HG02943 (cell line): ENCODE results near the gene DNAJC13.

Experiments used
- ATAC-seq: cut with Tn5 transposase; IDR thresholded peaks from one replicate; pipeline ENCODE4 v1.9.1; 2021; ENCODE audit warnings: mild to moderate bottlenecking, low read depth, moderate library complexity; ENCODE audit not compliant: unreplicated experiment

The DNAJC13 gene

GRCh38 chr3:132457286-132457685 lies 40.0 kb downstream of the DNAJC13 start:
- no peak for ATAC-seq

DNA sequence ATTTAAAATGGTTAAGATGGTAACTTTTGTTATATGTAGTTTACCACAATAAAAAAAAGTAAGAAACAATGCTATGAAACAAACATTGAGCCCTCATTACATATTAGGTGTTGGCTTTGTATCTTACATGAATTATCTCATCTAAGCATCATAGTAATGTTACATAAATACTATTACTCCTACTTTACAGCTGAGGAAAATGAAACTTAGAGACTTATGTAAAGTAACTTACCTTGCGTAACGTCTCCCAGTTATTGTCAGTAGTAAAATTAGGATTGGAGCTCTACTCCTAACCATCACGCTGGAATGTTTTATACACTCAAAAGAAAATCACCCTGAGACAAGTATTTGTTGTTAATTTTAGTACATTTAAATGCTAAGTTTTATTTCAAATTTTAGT lies 42.2 kb downstream of the DNAJC13 start:
- no peak for ATAC-seq

GRCh38 chr3:132461544-132461943 lies 44.2 kb downstream of the DNAJC13 start:
- no peak for ATAC-seq

GRCh38 chr3:132464066-132464465 lies 46.8 kb downstream of the DNAJC13 start:
- no peak for ATAC-seq

DNA sequence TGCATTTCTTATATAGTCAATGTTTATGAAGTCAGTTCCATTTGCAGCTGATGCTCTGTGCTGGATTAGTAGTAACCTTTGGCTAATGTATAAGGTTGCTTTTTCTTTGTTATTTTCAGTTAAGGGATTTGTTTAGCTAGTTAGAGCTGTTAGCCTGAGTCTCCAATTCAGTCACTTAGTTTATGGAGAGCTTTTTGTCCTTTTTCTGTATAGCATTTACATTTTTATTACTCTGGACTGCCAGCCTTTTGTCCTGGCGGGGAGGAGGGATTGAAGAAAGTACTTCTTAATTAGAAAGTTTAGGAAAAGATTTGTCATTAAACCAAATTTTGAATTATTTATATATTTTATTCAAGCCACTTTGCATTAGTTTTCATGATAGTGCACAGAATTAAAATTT lies 52.0 kb downstream of the DNAJC13 start:
- ATAC-seq, result no peak

- ATAC-seq, result no peak
Observed at GRCh38 chr3:132486099-132486498, 68.8 kb downstream of the DNAJC13 start.

GRCh38 chr3:132488151-132488550 lies 70.8 kb downstream of the DNAJC13 start:
- ATAC-seq, result no peak

DNA sequence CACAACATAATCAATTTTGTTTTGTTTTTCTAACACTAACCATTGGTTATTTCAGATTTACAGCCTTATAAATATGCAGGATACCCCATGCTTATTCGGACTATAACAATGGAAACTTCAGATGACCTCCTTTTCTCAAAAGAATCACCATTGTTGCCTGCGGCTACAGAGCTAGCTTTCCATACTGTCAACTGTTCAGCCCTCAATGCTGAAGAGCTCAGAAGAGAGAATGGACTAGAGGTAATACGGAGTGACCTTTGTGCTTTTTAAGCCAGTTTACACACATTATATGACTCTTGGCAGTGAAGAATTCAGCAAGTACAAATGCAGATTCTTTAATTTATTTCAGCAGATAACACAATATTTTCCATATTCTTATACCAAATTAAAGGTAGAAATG lies 81.8 kb downstream of the DNAJC13 start:
- ATAC-seq, result no peak

- ATAC-seq, result no peak
Observed at GRCh38 chr3:132503559-132503958, 86.3 kb downstream of the DNAJC13 start.

DNA sequence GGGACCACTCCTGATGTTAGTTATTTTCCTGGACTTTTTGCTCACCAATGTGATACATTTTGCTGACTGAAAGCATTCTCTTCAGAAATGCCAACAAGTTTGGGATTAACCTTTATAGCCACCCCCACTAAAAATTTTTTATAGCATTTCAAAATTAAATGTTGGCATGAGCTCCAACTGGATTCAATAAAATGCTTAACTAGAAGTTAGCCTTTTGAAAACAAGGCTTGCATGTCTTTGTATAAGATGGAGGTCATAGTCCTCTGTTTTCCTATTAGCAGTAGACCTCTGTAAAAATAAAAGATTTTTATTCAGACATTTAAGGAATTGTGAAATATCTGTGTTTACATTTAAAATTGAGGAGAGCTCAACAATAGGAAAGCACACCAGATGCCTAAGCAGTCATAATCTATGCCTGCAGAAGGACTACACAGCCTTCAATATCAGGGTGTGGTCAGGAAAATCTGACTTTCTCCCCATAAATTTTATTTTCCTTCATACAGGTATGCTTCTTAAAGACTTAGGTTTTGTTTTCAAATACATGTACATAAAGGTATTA lies 87.2 kb downstream of the DNAJC13 start:
- no peak for ATAC-seq

GRCh38 chr3:132507657-132508056 lies 90.4 kb downstream of the DNAJC13 start:
- ATAC-seq, result no peak

- no peak for ATAC-seq
Observed at GRCh38 chr3:132509096-132509495, 91.8 kb downstream of the DNAJC13 start.

DNA sequence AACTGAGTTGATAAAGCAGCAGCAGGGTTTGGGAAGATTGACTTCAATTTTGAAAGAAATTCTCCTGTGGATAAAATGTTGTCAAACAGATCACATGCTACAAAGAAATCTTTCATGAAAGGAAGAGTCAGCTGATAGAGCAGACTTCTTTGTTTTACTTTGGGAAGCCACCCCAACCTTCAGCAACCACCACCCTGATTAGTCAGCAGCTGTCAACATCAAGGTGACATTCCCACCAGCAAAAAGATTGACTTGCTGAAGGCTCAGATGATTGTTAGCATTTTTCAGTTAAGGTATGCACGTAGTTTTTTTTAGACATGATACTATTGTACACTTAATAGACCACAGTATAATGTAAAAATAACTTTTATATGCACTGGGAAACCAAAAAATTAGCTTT lies 92.2 kb downstream of the DNAJC13 start:
- ATAC-seq, result no peak

GRCh38 chr3:132513057-132513456 lies 95.8 kb downstream of the DNAJC13 start:
- ATAC-seq, result no peak

- no peak for ATAC-seq
Observed at GRCh38 chr3:132517311-132517710, 100.0 kb downstream of the DNAJC13 start.

DNA sequence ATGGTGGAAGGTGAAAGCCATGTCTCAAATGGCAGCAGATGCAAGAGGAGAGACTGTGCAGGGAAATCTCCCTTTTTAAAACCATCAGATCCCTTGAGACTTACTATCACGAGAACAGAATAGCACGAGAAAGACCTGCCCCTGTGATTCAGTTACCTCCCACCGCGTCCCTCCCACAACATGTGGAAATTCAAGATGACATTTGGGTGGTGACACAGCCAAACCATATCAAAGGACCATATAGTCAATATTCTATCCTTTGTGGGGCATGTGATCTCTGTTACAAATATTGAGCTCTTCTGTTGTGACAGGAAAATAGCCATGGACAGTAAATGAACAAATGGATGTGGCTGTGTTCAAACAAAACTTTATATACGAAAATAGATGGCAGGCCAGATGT lies 102.6 kb downstream of the DNAJC13 start:
- ATAC-seq, result no peak

DNA sequence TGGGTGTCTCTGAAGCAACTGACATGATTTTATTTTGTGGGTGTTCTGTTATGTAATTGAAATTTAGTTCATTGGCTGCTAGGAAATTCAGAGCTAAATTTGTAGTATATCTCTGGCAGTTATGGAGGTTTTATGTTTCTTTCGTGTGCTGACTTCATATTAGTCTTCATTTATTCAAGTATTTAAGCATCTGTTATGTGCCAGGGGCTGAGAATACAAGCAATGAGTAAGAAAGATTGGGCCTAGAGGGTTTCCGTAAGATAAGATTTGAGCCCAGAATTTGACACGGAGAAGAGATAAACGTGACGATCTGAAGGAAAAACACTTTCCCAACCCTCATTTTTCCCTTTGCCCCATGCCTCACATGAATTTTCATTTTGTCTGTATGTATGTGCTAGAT lies 104.6 kb downstream of the DNAJC13 start:
- ATAC-seq, result no peak

DNA sequence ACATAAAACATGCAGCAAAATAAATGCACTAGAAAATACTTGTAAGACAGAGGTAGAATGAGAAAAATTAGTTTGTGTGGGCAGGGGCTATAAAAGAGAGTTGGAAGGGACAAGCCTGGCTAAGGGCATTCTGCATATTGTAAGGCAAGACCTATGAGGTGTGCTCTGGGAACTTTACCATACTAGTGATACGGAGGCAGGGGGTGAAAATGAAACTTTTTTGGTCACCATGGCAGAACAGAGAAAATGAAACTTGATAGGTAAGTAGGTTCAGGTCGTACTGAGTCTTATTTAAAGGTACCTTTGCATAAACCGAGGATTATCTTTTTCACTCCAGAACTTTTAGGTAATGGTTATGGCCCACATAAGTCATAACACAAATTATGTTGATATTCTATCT lies 105.1 kb downstream of the DNAJC13 start:
- ATAC-seq, result peak; percentile 77

- ATAC-seq, result no peak
Observed at GRCh38 chr3:132530624-132531023, 113.3 kb downstream of the DNAJC13 start.

DNA sequence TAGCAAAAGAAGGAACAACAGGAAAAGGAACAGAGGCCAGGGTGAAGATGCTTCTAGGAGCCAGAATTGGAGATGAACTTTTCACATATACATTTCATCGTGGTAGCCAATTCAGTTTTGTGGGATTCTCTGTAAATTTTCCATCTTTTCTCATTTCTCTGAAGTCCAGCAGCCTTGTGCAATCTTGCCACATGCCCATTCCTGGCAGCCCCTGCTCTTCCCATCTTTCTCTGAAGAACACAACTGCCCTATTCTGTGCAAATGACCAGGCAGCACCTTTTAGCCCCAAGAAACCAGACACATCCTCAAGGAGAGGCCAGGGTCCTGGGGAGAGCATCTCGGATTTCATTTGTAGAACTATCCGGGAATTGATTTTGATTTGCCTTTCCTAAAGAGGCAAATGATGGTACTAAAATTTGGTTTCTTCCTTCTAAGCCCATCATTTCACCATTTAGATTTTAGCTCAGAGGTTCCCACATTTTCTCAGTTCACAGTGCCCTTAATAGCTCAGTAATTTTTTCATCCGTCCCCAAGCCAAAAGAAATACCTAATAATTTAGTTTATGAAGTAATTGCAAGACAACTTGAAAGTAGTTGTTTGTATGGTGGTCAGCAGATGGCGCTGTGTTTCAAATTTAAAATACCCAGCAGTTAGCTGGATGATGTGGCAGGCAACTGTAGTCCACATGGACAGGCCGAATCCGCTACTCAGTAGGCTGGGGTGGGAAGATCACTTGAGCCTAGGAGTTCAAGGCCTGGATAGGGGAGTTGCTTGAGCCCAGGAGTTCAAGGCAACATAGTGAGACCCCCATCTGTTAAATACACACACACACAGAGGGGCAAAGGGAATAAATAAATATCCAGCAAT lies 118.5 kb downstream of the DNAJC13 start:
- no peak for ATAC-seq

DNA sequence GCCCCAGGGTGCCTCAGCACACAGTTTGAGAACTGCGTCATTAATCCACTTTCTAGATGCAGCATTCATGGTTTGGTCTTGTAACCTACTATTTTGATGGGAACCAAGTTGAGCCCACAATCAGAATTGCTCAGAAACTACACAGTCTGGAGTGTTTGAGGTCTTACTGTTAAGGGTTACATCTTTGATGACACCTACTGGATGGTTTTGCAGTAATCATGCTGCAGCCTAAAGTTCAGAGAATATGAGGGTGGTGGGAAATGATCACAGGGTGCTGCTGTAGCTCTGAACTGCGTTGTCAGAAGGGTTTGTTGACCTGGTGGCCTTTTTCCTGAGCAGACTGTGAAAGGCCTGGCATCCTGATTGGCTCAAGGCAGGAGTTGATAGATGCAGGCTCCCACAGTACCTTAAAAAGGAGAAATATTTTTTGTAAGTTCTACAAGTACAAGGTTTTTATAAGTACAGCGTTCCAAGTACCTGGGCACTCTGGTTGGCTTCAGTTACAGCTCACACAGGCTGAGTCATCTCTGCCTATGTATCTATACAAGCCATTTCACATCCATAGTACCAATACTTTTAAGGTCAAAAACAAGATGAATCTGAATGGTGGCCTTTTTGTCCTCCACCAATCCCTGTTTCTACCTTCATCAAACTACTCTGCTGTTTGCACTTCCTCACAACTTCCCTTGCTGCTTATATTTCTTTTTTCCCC lies 119.3 kb downstream of the DNAJC13 start:
- no peak for ATAC-seq

GRCh38 chr3:132537297-132537696 lies 120.0 kb downstream of the DNAJC13 start:
- no peak for ATAC-seq
